ENCODE measurements around the gene KRTAP20-2.

The KRTAP20-2 gene

GRCh38 chr21:30634906-30635305, at the start of gene KRTAP20-2:
KRTAP20-2 (plus strand) TSS chr21:30635206; CDS start chr21:30635264, 58 bp downstream.
- no peak for DNase-seq (ENCODE audit: low read depth in 2 of 2)

- DNase-seq (ENCODE audit: low read depth in 2 of 2), result no peak
Observed at GRCh38 chr21:30590297-30590696, 44.7 kb upstream of the KRTAP20-2 start, which contains the start of gene KRTAP22-2. KRTAP22-2 (minus strand) TSS chr21:30590397.

GRCh38 chr21:30592140-30592539, 42.9 kb upstream of the KRTAP20-2 start, which contains the start of gene KRTAP6-3:
KRTAP6-3 (plus strand) TSS chr21:30592440; CDS start chr21:30592446, 6 bp downstream.
- DNase-seq (ENCODE audit: low read depth in 2 of 2), result no peak

GRCh38 chr21:30598802-30599201, 36.2 kb upstream of the KRTAP20-2 start, which contains the start of gene KRTAP6-2:
KRTAP6-2 (minus strand) TSS chr21:30598902; CDS start chr21:30598874, 28 bp downstream.
- no peak for DNase-seq (ENCODE audit: low read depth in 2 of 2)

- no peak for DNase-seq (ENCODE audit: low read depth in 2 of 2)
Observed at GRCh38 chr21:30600787-30601186, 34.2 kb upstream of the KRTAP20-2 start, which contains the start of gene KRTAP22-1. KRTAP22-1 (plus strand) TSS chr21:30601087.

- DNase-seq (ENCODE audit: low read depth in 2 of 2), result no peak
Observed at GRCh38 chr21:30605968-30606367, 29.0 kb upstream of the KRTAP20-2 start.

- DNase-seq (ENCODE audit: low read depth in 2 of 2), result no peak
Observed at GRCh38 chr21:30612132-30612531, 22.9 kb upstream of the KRTAP20-2 start.

GRCh38 chr21:30613836-30614235, 21.2 kb upstream of the KRTAP20-2 start, which contains the start of gene KRTAP6-1:
KRTAP6-1 (minus strand) TSS chr21:30613930; CDS start chr21:30613904, 26 bp downstream.
- no peak for DNase-seq (ENCODE audit: low read depth in 2 of 2)

- DNase-seq (ENCODE audit: low read depth in 2 of 2), result no peak
Observed at GRCh38 chr21:30615199-30615598, 19.8 kb upstream of the KRTAP20-2 start.

GRCh38 chr21:30616125-30616524, 18.9 kb upstream of the KRTAP20-2 start, which contains the start of gene KRTAP20-1:
KRTAP20-1 (plus strand) TSS chr21:30616425; CDS start chr21:30616455, 30 bp downstream.
- no peak for DNase-seq (ENCODE audit: low read depth in 2 of 2)

GRCh38 chr21:30620080-30620479, 14.9 kb upstream of the KRTAP20-2 start:
- no peak for DNase-seq (ENCODE audit: low read depth in 2 of 2)

- DNase-seq (ENCODE audit: low read depth in 2 of 2), result no peak
Observed at GRCh38 chr21:30620522-30620921, 14.5 kb upstream of the KRTAP20-2 start, which contains the start of gene KRTAP20-4. KRTAP20-4 (plus strand) TSS chr21:30620627.

- no peak for DNase-seq (ENCODE audit: low read depth in 2 of 2)
Observed at GRCh38 chr21:30623362-30623761, 11.6 kb upstream of the KRTAP20-2 start.

GRCh38 chr21:30625449-30626165, 9.4 kb upstream of the KRTAP20-2 start:
- DNase-seq (ENCODE audit: low read depth in 2 of 2), result no peak

- no peak for DNase-seq (ENCODE audit: low read depth in 2 of 2)
Observed at GRCh38 chr21:30628109-30628508, 6.9 kb upstream of the KRTAP20-2 start.

GRCh38 chr21:30629200-30629599, 5.8 kb upstream of the KRTAP20-2 start:
- DNase-seq (ENCODE audit: low read depth in 2 of 2), result no peak

GRCh38 chr21:30638686-30639085, 3.7 kb downstream of the KRTAP20-2 start:
- no peak for DNase-seq (ENCODE audit: low read depth in 2 of 2)

GRCh38 chr21:30642564-30642963, 7.6 kb downstream of the KRTAP20-2 start, which contains the start of gene KRTAP20-3:
KRTAP20-3 (plus strand) TSS chr21:30642864.
- DNase-seq (ENCODE audit: low read depth in 2 of 2), result no peak

- DNase-seq (ENCODE audit: low read depth in 2 of 2), result no peak
Observed at GRCh38 chr21:30646904-30647414, 12.0 kb downstream of the KRTAP20-2 start.

- no peak for DNase-seq (ENCODE audit: low read depth in 2 of 2)
Observed at GRCh38 chr21:30652891-30653290, 17.9 kb downstream of the KRTAP20-2 start.

GRCh38 chr21:30668776-30669175, 33.8 kb downstream of the KRTAP20-2 start:
- no peak for DNase-seq (ENCODE audit: low read depth in 2 of 2)

GRCh38 chr21:30672985-30673650, 38.1 kb downstream of the KRTAP20-2 start:
- no peak for DNase-seq (ENCODE audit: low read depth in 2 of 2)

Measured in fibroblast of skin of left quadriceps (primary cell).